Germinal center (tissue), 1 donor: ENCODE data around the gene CA11.

Source experiments
- DNase-seq: peaks from one replicate; pipeline ENCODE4 v3.0.0; 2012; ENCODE audit warnings: mixed read lengths, low spot score

The CA11 gene

DNA sequence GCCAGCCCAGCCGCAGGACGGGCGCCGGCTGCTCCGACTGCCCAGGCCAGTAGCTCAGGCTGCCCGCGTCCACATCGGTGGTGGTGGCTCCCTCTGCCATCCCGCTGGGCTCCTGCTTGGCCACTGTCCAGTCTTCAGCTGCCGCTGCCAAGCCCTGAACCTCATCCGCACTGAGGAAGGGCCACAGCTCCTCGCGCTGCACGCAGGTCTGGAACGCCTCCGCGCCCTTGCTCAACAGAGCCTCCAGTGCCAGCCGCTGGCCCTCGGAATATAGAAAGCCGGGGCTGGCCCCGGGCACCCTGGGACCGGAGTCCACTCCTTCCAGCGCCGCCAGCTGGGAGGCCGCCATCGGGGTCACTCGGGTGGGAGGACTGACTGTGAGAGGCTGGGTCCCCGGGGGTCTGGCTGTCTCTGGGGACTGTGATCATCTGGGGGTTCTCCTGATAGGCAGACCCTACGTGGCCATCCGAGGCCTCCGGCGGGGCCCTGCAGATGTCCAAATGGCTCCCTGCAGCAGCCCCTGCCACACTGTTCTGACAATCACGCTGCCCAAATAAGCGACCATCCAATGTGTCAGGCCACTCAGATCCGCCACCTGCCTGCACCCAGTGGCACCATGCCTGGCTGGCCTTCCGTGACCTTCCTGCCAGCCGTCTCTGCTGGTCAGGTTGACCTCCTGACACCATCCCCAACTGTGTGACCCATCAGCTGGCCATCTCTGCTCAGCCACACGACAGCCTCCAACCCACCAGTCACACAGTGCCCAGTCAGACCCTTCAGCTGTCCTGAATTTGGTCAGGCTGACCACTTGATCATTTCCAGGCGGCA, 32.7 kb downstream of the CA11 start:
- no peak for DNase-seq

DNA sequence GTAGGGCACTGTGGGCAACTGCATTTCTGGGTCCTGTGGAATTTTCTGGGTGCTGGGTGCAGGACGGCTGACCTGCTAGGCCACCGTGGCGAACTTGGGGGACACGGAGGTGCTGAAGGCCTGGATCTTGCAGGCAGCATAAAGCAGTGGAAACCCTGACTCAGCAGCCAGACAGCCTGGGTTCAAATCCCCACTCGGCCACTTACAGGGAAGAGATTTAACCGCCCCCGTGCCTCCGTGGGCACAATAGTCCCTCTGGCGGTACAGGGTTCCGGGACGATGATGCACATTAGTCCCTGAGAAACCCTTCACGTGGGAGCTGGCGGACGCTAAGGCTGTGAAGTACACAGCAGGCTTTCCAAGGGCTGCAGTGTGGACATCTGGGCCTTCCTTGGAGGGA, 34.1 kb downstream of the CA11 start:
- DNase-seq: no peak

DNA sequence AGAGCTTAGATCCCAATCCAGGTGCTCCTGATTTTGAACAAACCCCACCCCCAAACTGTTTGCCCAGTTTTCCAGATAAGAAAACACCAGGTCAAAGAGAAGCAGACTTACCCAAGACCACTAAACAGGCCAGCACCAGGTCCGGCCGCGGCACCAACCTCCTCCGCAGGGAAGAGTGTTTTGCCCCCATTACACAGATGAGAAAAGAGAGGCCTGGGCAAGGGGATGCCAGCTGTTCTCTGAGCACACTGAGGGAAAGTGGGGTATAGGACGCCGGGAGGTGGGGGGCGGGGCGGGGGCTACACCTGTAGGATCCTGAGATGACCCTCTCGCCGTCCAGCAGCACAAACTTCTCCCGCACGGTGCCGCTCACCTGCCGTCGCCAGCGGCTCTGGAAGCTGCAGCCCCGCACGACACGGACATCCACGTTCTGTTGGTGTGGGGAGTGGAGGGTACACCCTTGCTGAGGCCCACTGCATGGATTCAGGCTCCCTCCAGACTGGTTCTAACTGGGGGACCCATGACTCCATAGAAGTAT, 36.3 kb downstream of the CA11 start:
- no peak for DNase-seq

DNA sequence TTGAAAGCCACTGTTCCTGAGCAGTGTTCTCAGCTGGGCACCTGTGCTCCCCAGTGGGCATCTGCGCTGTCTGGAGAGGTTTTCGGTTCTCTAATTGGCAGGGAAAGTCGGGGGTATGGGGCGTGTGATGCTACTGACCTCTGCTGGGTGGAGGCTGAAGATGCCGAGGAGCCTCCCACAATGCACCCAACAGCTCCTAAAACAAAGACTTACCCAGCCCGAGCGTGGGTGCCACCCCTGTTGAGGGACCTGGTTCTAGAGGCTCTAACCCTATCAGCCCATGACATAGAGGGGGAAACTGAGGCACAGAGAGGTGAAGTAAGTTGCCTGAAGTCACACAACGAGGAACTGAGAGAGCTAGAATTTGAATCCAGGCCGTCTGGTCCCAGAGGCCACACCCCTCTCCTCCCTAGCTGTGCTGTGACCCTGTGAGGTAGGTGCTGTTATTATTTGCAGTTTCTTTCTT, 37.2 kb downstream of the CA11 start:
- DNase-seq: peak; percentile 81

DNA sequence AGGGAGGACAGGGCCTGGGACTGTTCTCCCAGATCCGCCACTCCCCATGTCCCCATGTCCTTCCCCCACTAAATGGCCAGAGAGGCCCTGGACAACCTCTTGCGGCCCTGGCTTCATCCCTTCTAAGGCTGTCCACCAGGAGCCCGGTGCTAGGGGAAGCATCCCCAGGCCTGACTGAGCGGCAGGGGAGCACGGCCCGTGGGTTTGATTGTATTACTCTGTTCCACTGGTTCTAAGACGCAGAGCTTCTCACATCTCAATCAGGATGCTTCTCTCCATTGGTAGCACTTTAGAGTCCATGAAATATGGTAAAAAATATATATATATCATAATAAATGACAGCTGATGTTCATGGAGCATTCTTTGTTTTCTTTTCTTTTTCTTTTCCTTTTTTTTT, 38.6 kb downstream of the CA11 start:
- DNase-seq: no peak

DNA sequence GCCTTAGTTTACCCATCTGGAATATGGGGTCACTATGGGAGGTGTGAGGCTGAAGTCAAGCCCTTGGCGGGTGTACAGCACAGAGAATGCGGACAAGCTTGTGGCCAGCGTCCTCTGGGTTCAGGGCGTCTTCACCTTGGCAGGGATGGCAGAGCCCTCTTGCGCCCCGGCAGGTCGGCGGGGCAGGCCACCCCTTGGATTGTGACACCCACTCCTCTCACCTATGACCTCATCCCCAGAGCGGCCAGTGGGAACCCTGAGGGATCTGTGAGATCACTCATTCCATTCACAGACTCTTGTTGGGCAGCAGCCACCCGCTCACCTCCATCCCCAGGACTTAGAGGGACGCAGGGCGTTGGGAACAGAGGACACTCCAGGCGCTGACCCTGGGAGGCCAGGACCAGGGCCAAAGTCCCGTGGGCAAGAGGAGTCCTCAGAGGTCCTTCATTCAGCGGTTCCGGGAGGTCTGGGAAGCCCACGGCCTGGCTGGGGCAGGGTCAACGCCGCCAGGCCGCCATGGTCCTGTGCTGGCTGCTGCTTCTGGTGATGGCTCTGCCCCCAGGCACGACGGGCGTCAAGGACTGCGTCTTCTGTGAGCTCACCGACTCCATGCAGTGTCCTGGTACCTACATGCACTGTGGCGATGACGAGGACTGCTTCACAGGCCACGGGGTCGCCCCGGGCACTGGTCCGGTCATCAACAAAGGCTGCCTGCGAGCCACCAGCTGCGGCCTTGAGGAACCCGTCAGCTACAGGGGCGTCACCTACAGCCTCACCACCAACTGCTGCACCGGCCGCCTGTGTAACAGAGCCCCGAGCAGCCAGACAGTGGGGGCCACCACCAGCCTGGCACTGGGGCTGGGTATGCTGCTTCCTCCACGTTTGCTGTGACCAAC, 39.3 kb downstream of the CA11 start, which contains the start of gene SPACA4:
Gene SPACA4, plus strand, starts transcription at position 280 of the 896 bp plus-strand sequence. Its CDS starts 237 bp downstream, at position 517.
- DNase-seq: no peak

DNA sequence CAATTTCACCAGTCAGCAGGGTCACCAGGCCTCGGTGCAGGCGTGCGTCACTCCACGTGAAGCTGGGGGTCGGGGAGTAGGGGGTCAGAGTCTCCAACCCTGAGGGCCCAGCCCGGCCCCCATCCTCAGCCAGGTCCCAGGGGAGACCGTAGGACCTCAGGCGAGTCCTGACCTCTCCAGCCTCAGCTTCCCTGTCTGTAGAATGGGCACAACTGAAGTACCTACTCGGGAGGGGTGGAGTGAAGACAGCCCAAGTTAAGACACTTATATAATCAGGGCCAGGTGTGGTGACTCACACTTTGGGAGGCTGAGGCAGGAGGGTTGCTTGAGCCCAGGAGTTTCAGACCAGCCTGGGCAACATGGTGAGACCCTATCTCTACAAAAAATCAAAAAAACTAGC, 42.1 kb downstream of the CA11 start:
- DNase-seq: no peak

DNA sequence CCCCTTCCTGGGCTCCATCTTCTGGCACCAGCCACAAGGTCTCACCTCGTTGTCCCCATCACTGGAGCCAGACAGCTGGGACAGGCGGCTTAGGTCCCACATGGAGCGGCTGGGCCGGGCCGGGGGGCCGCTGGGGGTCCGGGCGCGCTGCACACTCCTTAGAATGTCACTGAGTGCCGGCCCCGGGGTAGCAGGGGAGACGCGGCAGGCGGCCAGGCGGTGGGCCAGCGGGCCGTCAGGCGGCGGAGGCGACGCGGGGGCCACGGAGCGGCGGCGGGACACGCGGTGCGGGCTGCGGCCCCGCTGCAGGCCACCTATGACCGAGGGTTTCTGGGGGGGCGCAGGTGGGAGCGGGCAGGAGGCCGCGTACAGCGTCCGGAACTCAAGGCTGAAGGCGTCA, 42.5 kb downstream of the CA11 start:
- DNase-seq: no peak

DNA sequence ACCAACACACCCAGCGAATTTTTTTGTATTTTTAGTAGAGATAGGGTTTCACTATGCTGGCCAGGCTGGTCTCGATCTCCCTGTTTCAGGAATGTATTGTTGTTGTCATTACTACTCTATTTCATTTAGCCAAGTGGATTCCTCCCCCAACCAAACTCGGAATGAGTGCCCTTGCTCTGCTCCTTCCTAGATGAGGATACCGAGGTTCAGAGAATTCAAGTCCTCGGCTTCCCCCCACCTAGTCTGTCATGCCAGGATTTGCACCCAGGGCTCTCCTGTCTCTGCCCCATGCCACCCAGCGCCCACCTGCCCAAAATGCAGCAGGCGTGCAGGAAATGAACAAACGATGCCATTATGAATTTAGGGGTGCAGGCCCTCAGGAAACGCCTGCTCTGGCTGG, 43.0 kb downstream of the CA11 start:
- DNase-seq: no peak

DNA sequence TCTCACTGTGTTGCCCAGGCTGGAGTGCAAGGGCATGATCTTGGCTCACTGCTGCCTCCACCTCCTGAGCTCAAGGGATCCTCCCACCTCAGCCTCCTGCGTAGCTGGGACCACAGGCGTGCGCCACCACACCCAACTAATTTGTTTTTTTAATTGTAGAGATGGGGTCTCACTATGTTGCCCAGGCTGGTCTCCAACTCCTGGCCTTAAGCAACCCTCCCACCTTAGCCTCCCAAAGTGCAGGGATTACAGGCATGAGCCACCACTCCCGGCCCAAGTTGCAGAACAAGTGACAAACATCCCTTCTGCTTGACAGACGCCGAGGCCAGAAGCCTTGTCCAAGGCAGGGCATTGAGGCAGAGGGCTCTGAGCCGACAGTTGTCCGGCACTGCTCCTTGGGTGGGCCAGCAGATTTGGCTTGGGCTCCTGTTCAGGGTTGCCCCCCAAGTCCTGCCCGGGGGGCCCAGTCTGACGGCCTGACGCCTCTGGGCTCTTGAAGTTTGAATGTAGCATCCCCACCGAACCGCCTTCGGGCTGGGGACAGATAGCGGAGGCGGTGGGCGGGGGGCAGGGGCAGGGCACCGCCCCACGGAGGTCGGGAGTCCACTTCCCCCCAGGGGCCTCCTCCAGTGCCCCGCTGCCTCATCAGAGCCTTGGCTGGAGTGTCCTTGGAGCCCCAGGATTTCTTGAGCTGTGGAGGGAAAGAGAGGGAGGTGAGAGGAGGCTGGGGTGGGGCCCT, 45.1 kb downstream of the CA11 start:
- DNase-seq: no peak

DNA sequence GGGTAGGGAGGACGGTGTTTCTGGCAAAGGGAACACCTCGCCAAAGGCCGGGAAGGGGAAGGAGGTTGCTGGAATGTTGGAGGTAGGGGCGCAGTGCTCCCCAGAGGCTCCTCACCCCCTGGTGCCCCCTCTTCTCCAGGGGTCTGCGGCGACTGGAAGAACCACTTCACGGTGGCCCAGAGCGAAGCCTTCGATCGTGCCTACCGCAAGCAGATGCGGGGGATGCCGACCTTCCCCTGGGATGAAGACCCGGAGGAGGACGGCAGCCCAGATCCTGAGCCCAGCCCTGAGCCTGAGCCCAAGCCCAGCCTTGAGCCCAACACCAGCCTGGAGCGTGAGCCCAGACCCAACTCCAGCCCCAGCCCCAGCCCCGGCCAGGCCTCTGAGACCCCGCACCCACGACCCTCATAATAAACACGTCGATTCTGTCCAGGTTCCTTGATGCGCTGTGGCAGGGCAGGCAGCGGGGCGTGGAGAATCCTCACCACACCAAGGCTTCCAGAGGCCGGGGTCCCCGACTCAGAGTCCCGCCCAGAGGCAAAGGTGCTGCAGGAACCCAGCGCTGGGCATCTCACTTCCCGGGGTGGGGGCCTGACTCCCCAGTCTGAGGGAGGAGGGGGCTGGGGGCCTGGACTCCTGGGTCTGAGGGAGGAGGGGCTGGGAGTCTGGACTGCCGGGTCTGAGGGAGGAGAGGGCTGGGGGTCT, 46.8 kb downstream of the CA11 start:
- no peak for DNase-seq

DNA sequence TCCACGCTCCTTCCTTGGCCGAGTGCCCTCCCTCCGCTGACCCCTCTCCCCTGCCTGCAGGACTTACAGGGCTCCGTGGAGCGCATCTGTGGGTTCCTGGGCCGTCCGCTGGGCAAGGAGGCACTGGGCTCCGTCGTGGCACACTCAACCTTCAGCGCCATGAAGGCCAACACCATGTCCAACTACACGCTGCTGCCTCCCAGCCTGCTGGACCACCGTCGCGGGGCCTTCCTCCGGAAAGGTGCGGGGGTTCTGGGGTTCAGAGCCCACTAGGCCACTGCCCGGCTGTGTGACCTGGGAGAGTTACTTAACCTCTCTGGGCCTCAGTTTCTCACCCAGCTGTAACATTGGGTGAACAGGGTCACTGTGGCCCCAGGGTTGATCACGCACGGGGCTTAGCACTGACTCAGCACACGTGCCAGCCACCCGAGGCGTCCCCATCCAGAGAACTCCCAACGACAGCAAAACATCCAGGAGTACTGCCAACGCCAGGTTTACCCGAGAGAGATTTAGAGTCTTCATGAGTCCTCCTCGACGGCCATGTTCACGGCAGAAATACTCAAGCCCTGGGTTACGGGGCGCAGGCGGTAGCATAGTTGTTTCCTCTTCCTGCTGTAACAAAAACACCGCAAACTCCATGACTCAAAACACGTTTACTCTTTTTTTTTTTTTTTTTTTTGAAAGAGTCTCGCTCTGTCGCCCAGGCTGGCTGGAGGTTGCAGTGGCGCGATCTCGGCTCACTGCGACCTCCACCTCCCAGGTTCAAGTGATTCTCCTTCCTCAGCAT, 49.1 kb downstream of the CA11 start:
- DNase-seq: no peak

DNA sequence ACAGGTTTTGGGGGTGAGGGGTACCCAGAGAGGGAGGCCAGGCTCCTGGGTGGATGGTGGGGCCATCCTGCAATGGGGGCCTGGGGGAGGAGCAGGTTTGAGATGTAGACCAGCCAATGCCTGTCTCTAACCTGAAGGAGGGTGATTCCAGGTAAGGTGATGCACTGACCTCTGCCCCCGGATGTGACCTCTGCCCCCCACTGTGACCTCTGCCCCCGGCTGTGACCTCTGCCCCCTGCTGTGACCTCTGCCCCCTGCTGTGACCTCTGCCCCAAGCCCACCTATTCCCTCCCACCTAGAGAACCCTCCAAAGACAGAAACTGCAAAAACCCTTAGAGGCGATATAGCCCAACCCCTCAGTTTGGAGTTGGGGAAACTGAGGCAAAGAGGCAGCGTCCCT, 49.8 kb downstream of the CA11 start:
- no peak for DNase-seq

DNA sequence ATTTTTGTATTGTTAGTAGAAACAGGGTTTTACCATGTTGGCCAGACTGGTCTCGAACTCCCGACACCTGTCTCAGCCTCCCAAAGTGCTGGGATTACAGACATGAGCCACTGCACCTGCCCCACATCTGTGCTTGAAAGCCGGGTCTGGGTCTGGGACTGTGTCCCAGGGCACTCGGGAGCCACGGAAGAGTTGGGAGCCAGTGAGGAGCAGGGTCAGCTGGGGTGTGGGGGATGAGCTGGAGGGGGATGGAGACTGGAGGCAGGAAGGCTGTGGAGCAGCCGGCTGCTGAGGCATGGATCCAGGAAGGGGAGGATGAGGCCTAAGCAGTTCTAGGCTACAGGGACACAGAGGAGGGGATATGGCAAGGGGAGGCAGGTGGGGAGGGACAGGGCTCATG, 50.2 kb downstream of the CA11 start:
- no peak for DNase-seq

DNA sequence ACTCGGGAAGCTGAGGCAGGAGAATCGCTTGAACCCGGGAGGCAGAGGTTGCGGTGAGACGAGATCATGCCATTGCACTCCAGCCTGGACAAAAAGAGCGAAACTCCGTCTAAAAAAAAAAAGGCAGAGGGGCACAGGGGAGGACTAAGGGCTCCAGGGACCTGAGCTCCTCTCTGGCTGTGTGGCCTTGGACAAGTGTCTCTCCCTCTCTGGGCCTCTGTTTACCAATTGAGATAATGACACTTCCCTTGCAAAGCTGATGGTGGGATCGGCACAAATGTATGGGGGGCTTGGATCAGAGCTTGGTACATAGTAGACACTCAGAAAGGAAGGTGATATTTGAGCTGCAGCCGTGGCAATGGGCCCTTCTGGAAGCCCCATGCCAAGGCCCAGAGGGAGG, 50.8 kb downstream of the CA11 start:
- DNase-seq: no peak

DNA sequence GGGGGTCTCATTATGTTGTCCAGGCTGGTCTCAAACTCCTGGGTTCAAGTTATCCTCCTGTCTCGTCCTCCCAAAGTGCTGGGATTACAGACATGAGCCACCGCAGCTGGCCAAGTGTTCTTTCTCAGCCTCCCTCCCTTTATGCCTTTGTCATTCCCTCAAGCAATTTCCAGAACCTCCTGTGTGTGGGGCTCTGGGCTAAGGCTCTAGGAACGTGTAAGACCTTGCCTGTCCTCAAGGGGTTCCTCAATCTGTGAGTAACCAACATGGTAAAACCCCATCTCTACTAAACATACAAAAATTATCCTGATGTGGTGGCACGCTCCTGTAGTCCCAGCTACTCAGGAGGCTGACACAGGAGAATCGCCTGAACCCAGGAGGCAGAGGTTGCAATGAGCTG, 55.0 kb downstream of the CA11 start:
- no peak for DNase-seq

DNA sequence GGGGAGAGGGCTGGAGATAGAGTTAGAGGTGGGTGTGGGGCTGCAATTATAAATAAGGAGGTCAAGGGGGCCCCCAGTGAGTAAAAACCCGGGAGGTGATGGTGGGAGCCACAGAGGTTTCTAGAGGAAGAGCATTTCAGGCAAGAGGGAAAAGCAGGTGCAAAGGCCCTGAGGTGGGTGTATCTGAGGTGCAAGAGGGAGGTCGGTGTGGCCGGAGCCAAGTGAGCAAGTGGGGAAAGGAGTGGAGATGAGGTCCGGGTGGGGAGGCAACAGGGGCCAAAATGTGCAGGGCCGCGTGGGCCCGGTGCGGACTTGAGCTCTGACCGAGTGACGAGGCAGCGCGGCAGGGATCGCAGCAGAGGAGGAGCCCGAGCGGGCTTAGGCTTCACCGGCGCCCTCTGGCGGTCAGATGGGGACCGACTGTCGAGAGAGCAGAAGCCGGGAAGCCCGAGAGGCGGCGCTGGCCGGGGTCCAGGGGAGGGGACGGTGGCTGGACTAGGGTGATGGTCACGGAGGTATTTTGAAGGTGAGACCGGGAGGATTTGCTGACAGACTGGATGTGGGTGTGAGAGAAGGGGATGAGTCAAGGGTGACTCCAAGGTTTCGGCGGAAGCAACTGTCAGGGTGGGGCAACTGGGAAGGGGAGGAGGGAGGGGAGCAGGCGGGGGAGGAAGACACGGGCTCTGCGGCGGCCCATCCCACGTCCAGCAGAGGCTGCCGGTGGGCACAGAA, 57.2 kb downstream of the CA11 start:
- peak; percentile 87 for DNase-seq
